Naive B cell (primary cell): Measurements from ENCODE around the gene CABLES2. TPM values are rescaled to one million over a fixed set of nuclear protein-coding genes. Genes with fewer than 3 reads are reported as not detected.

Experiments
- ATAC-seq, 2 donors: fragments of 150-1000 bp; cut with Tn5 transposase; 2 replicates each; pipeline ENCODE4 v1.10.0; 2021; ENCODE audit warnings: low read depth in 2 of 2, mild to moderate bottlenecking in 2 of 2, moderate library complexity in 2 of 2
- DNase-seq: peaks from one replicate; pipeline ENCODE4 v3.0.0; 2022
- H3K27ac Mint-ChIP-seq, 6 donors: one replicate each; pipeline ENCODE4 v1.8.0; 2020 to 2022; ENCODE audit warnings: mild to moderate bottlenecking in 6 of 6, mixed read lengths in 6 of 6, moderate library complexity in 5 of 6, inconsistent platforms in 2 of 6
- H3K27me3 Mint-ChIP-seq, 3 donors: one replicate each; pipeline ENCODE4 v1.8.0; 2021 to 2022; ENCODE audit warnings: mixed read lengths in 3 of 3, mild to moderate bottlenecking in 1 of 3
- H3K36me3 Mint-ChIP-seq, 2 donors: one replicate each; pipeline ENCODE4 v1.8.0; 2020 to 2022; ENCODE audit warnings: mixed read lengths in 2 of 2, inconsistent platforms in 1 of 2, mild to moderate bottlenecking in 1 of 2
- H3K4me1 Mint-ChIP-seq, 3 donors: one replicate each; pipeline ENCODE4 v1.8.0; 2020 to 2022; ENCODE audit warnings: mixed read lengths in 3 of 3, inconsistent platforms in 1 of 3, mild to moderate bottlenecking in 1 of 3, moderate library complexity in 1 of 3
- H3K4me3 Mint-ChIP-seq, 8 donors: one replicate each; pipeline ENCODE4 v1.8.0; 2020 to 2022; ENCODE audit warnings: mild to moderate bottlenecking in 8 of 8, mixed read lengths in 8 of 8, moderate library complexity in 8 of 8, inconsistent platforms in 2 of 8
- H3K9me3 Mint-ChIP-seq, 7 donors: one replicate each; pipeline ENCODE4 v1.8.0; 2020 to 2022; ENCODE audit warnings: mixed read lengths in 7 of 7, mild to moderate bottlenecking in 5 of 7, inconsistent platforms in 2 of 7, moderate library complexity in 1 of 7
- polyA plus RNA-seq, 6 donors: library from polyadenylated mRNA; unstranded; fragments of 300-500 nt; fragmentation: Illumina TruSeq; gene quantifications; one replicate each; pipeline ENCODE4 v1.2.3, GENCODE V29; 2021; ENCODE audit warnings: low read depth in 6 of 6

CABLES2 gene
- polyA plus RNA-seq: 1 to 10 TPM in 4 of 6 donors, under 1 TPM in 1, not detected in 1; 1.00 to 3.3 (median 1.2) TPM

DNA sequence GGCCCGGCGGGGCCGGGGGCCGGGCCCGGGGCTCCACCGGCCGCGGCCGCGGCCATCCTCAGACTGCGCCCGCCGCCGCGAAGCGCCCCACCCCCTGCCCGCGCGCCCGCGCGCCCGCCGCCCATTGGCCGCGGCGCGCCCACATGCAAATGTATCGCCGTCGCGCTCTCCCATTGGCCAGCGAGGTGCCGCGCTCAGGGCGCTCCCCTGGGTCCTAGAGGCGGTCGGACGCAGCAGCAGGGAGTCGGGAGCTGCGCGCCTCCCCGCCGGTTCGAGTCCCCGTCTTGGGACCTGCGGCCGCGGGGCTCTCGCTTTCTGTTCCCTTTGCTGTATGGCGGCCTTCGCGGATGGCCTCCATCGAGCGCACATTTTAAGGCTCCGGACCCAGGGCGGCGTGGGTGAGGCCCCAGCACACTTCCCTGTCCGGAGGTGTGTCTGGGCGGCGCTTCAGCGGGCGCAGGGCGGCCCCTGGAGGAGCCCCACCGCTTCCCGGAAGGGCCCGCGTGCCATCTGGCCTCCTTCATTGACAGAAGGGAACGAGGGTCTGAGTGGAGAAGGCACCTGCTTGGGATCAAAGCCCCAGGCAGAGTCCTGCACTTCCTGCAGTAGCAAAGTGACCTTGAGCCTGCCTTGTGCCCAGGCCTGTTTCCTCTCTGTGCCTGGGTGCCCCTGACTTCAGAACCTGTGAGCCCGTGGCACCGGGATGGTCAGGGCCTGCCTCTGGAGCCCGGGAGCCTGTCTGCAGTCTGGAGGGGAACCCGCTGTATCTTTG, at the start of gene CABLES2:
Gene CABLES2, minus strand, starts transcription at position 65 of the 772 bp plus-strand sequence. Its CDS starts 9 bp downstream, at position 56.
- Mint-ChIP-seq H3K4me1 (peaks cover 20 to 33% (median 30%) of the 10 kb centered on the region in 3 donors), H3K27ac (peak within 1 kb of the TSS in 5 of 6 donors; percentile 22 to 94 (median 77)), H3K27me3 (no peaks in the 10 kb centered on the region), H3K9me3 (no peaks in the 10 kb centered on the region), H3K4me3 (peak within 1 kb of the TSS; percentile 80 to 91 (median 86)), H3K36me3 (no peaks in the 10 kb centered on the region)
- peak; percentile 92 for DNase-seq
- ATAC-seq: peak; percentile 93 to 94

- no peaks in the 10 kb centered on the region for H3K4me1 Mint-ChIP-seq
These were observed 48.8 kb upstream of the CABLES2 start for GRCh38 chr20:62455929-62456328.

GRCh38 chr20:62454904-62455636, 48.0 kb upstream of the CABLES2 start:
- Mint-ChIP-seq H3K27ac (no peak overlapping the region), H3K27me3 (peaks cover 3 to 57% (median 29%) of the 10 kb centered on the region in 3 donors), H3K4me1 (no peaks in the 10 kb centered on the region), H3K36me3 (no peaks in the 10 kb centered on the region), H3K9me3 (no peaks in the 10 kb centered on the region), H3K4me3 (no peak overlapping the region)
- no peak for ATAC-seq
- DNase-seq: no peak

More at GRCh38 chr20:62455929-62456328, 48.8 kb upstream of the CABLES2 start:
- no peak overlapping the region for H3K4me3 Mint-ChIP-seq
- DNase-seq (no peak), ATAC-seq (no peak)
- H3K27me3 Mint-ChIP-seq: peaks cover 3 to 62% (median 29%) of the 10 kb centered on the region in 3 donors
- H3K36me3 Mint-ChIP-seq: no peaks in the 10 kb centered on the region
- H3K27ac Mint-ChIP-seq: peak overlapping the region in 1 of 6 donors; percentile 83
- no peaks in the 10 kb centered on the region for H3K9me3 Mint-ChIP-seq

DNA sequence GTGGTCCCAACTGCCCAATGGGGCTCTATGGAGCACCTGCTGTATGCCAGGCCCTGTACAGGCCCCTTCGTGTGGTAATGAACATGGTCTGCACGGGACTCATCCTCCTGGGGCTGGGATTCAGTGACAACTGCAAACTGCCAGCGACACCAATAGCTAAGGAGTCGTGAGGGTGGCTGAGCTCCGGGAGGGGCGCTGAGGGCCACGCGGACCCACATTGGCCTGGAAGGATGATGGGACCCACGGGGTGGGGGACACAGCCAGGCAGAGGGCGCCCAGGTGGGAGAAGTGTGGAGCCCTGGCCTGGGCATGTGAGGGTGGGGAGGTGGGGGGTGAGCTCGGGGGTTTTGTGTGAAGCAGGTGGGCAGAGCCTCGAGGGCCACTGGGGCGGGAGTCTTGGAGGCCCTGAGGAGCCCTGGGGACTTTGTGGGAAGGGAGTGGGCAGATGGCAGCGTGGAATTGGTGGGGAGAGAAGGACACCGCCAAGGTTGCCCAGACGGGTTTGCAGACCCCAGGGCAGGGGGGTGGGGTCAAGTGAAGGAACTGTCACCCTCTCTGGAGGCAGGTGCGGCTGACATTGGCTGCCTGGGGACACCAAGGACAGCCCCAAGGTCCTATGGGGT, 46.2 kb upstream of the CABLES2 start:
- peaks cover 3 to 66% (median 37%) of the 10 kb centered on the region in 3 donors for H3K27me3 Mint-ChIP-seq
- no peaks in the 10 kb centered on the region for H3K9me3 Mint-ChIP-seq
- H3K36me3 Mint-ChIP-seq: no peaks in the 10 kb centered on the region
- H3K4me3 Mint-ChIP-seq: no peak overlapping the region
- no peaks in the 10 kb centered on the region for H3K4me1 Mint-ChIP-seq
- no peak for DNase-seq
- ATAC-seq: no peak
- H3K27ac Mint-ChIP-seq: no peak overlapping the region

- H3K4me3 Mint-ChIP-seq: no peak overlapping the region
- no peaks in the 10 kb centered on the region for H3K9me3 Mint-ChIP-seq
- H3K27me3 Mint-ChIP-seq: peaks cover 3 to 61% (median 37%) of the 10 kb centered on the region in 3 donors
- no peak overlapping the region for H3K27ac Mint-ChIP-seq
- H3K4me1 Mint-ChIP-seq: no peaks in the 10 kb centered on the region
- ATAC-seq (no peak), DNase-seq (no peak)
- H3K36me3 Mint-ChIP-seq: no peaks in the 10 kb centered on the region
These were observed 45.5 kb upstream of the CABLES2 start for GRCh38 chr20:62452475-62453095.

- H3K4me1 Mint-ChIP-seq: no peaks in the 10 kb centered on the region
- DNase-seq (no peak), ATAC-seq (no peak)
- H3K27ac Mint-ChIP-seq: no peak overlapping the region
- no peaks in the 10 kb centered on the region for H3K9me3 Mint-ChIP-seq
- H3K36me3 Mint-ChIP-seq: no peaks in the 10 kb centered on the region
- H3K4me3 Mint-ChIP-seq: no peak overlapping the region
- H3K27me3 Mint-ChIP-seq: peaks cover 3 to 55% (median 35%) of the 10 kb centered on the region in 3 donors
These were observed 44.9 kb upstream of the CABLES2 start for GRCh38 chr20:62451970-62452369.

GRCh38 chr20:62451156-62451767, 44.2 kb upstream of the CABLES2 start:
- Mint-ChIP-seq H3K9me3 (no peaks in the 10 kb centered on the region), H3K4me3 (no peak overlapping the region), H3K27ac (no peak overlapping the region), H3K27me3 (peaks cover 2 to 49% (median 38%) of the 10 kb centered on the region in 3 donors), H3K4me1 (no peaks in the 10 kb centered on the region), H3K36me3 (no peaks in the 10 kb centered on the region)
- ATAC-seq (no peak), DNase-seq (no peak)

DNA sequence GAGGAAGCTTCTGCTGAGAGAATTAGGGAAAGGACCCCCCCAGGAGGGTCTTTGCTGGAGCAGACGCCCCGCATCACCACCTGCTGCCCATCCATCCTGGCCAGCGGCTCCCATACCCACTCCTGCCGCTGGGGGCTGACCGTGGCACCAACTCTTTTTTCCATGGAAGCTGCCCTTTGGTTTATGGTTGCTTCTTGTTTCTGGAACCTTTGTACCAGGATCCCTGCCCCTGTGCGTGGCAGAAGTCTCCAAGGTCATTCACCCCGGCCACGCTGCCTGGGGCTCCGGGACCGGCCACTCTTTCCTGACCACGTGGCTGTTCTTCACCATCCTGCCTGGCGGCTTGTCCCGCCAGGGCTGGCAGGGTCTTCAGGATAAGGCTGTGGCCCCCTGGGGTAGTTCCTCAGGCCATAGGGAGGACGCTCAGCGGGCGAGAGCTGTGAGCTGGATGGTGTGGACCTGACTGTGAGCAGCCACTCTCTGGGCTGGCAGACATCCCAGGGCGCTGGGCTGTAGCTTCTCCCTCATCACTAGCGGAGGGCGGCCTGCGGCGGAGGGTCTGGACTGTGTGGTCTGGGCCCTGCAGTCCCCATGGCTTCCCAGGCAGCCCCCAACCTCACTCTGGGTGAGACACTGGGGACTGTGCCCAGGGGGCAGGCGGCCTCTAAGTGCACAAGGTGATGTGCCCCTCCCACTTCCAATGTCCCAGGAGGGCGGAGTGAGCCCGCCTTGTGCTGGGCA, 43.0 kb upstream of the CABLES2 start:
- ATAC-seq (no peak), DNase-seq (no peak)
- peaks cover 0 to 39% (median 26%) of the 10 kb centered on the region in 3 donors for H3K27me3 Mint-ChIP-seq
- no peak overlapping the region for H3K27ac Mint-ChIP-seq
- H3K4me3 Mint-ChIP-seq: no peak overlapping the region
- no peaks in the 10 kb centered on the region for H3K4me1 Mint-ChIP-seq
- no peaks in the 10 kb centered on the region for H3K36me3 Mint-ChIP-seq
- H3K9me3 Mint-ChIP-seq: no peaks in the 10 kb centered on the region

DNA sequence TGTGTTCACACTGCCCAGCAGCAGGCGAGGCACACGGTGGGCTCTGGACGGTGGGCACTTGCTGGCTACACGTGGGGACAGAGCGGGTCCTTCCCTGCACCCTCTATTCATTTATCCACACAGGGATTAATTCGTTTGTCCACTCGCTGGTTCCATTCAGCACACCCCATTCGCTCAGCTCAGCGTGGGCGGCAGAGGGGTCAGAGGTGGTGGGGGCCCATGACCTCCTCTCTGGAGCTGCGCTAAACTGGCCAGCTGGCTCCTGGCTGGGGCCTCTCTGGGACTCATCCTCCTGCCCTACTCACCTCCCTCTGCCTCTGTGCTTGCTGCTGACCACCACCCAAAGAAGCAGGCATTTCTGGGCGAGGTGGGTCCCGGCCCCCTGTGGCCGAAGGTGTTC, 41.7 kb upstream of the CABLES2 start:
- Mint-ChIP-seq H3K27ac (no peak overlapping the region), H3K4me1 (no peaks in the 10 kb centered on the region), H3K27me3 (peaks cover 0 to 39% (median 32%) of the 10 kb centered on the region in 3 donors), H3K4me3 (no peak overlapping the region), H3K36me3 (no peaks in the 10 kb centered on the region), H3K9me3 (no peaks in the 10 kb centered on the region)
- ATAC-seq (no peak), DNase-seq (no peak)

GRCh38 chr20:62448038-62448437, 41.0 kb upstream of the CABLES2 start:
- ATAC-seq (no peak), DNase-seq (no peak)
- Mint-ChIP-seq H3K36me3 (no peaks in the 10 kb centered on the region), H3K9me3 (no peaks in the 10 kb centered on the region), H3K27me3 (peaks cover 2 to 36% (median 35%) of the 10 kb centered on the region in 3 donors), H3K4me1 (no peaks in the 10 kb centered on the region), H3K27ac (no peak overlapping the region), H3K4me3 (no peak overlapping the region)

- ATAC-seq (no peak), DNase-seq (no peak)
- H3K4me1 Mint-ChIP-seq: no peaks in the 10 kb centered on the region
- H3K27ac Mint-ChIP-seq: peak overlapping the region in 2 of 6 donors; percentile 14 to 57
- no peaks in the 10 kb centered on the region for H3K9me3 Mint-ChIP-seq
- peaks cover 8 to 41% (median 32%) of the 10 kb centered on the region in 3 donors for H3K27me3 Mint-ChIP-seq
- no peaks in the 10 kb centered on the region for H3K36me3 Mint-ChIP-seq
- peak overlapping the region in 2 of 8 donors; percentile 5 to 33 for H3K4me3 Mint-ChIP-seq
These were observed 40.1 kb upstream of the CABLES2 start for GRCh38 chr20:62446888-62447869.
